SH-SY5Y (cell line): Measurements from ENCODE around the gene PTPRM.

Experiments used
- GATA2 ChIP-seq: IDR thresholded peaks from 2 replicates; pipeline ENCODE4 v1.6.1; 2011; ENCODE audit warnings: mild to moderate bottlenecking, low read depth, low read length
- GATA3 ChIP-seq: IDR thresholded peaks from 2 replicates; pipeline ENCODE4 v1.6.1; 2011; ENCODE audit warnings: low read depth, mild to moderate bottlenecking, low read length, moderate library complexity

DNA sequence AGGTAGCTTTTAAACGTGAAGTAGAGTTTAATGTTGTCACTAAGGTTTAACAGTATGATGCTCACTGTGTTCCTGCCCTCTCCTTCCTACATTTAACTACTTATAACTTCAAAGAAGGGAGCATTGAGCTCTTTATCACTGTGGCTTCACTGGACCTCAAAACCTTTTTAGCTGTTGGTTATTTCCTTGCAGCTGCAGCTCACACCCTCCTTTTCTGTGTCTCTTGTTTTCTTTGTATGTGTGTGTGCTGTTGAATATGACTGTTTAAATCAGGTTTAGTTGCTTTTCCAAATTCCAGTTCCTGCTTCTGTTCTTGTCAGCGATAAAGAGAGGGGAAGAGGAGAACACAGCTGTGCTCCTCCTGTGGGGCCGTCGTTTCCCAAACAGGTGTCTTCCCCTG is 208.0 kb downstream of the PTPRM start:
- TF ChIP-seq GATA3 (no peak), GATA2 (no peak)
